IMR-90 (cell line): ENCODE results near the gene MYO3B.

Experiments
- BHLHE40 ChIP-seq: fragments of 150-350 bp; IDR thresholded peaks from 2 replicates; pipeline ENCODE4 v1.6.1; 2016; ENCODE audit warnings: mild to moderate bottlenecking, low read depth, low read length
- CHD1 ChIP-seq: IDR thresholded peaks from 2 replicates; pipeline ENCODE4 v1.6.1; 2012; ENCODE audit warnings: low read depth, low read length, improper control_type of control experiment
- FOS ChIP-seq: fragments of 150-350 bp; IDR thresholded peaks from 2 replicates; pipeline ENCODE4 v1.6.1; 2016; ENCODE audit warnings: low read depth, low read length
- MAFK ChIP-seq: IDR thresholded peaks from 2 replicates; pipeline ENCODE4 v1.6.1; 2012; ENCODE audit warnings: low read depth, low read length, improper control_type of control experiment
- MAZ ChIP-seq: IDR thresholded peaks from 2 replicates; pipeline ENCODE4 v1.6.1; 2012; ENCODE audit warnings: low read depth, mild to moderate bottlenecking, low read length, improper control_type of control experiment, moderate library complexity, borderline replicate concordance
- MXI1 ChIP-seq: IDR thresholded peaks from 2 replicates; pipeline ENCODE4 v1.6.1; 2012; ENCODE audit warnings: low read depth, mild to moderate bottlenecking, low read length, moderate library complexity, borderline replicate concordance
- NFE2L2 ChIP-seq: fragments of 150-350 bp; IDR thresholded peaks from 2 replicates; pipeline ENCODE4 v1.6.1; 2016; ENCODE audit warnings: low read depth, mild to moderate bottlenecking, low read length
- POLR2A ChIP-seq: IDR thresholded peaks from 2 replicates; pipeline ENCODE4 v1.6.1; 2012; ENCODE audit warnings: mild to moderate bottlenecking, low read depth, low read length
- RAD21 ChIP-seq: IDR thresholded peaks from 2 replicates; pipeline ENCODE4 v1.6.1; 2012; ENCODE audit warnings: low read length, improper control_type of control experiment
- RCOR1 ChIP-seq: IDR thresholded peaks from 2 replicates; pipeline ENCODE4 v1.6.1; 2012; ENCODE audit warnings: mild to moderate bottlenecking, low read length, improper control_type of control experiment; ENCODE audit not compliant: insufficient replicate concordance
- RFX5 ChIP-seq: IDR thresholded peaks from 2 replicates; pipeline ENCODE4 v1.8.0; 2012; ENCODE audit warnings: low read depth, mild to moderate bottlenecking, low read length, moderate library complexity
- SMC3 ChIP-seq: fragments of 150-350 bp; IDR thresholded peaks from 2 replicates; pipeline ENCODE4 v1.6.1; 2016; ENCODE audit warnings: low read depth, mild to moderate bottlenecking, antibody characterized with exemption, low read length, moderate library complexity
- USF2 ChIP-seq: fragments of 150-350 bp; IDR thresholded peaks from 2 replicates; pipeline ENCODE4 v1.6.1; 2017; ENCODE audit warnings: mild to moderate bottlenecking, antibody characterized with exemption, low read length, low read depth
- TF ChIP-seq, protein P1 (sequence below): conservative IDR thresholded peaks from 2 replicates; pipeline ENCODE4 v1.5.1; 2012; ENCODE audit warnings: mild to moderate bottlenecking, low read depth, low read length, improper control_type of control experiment

DNA sequence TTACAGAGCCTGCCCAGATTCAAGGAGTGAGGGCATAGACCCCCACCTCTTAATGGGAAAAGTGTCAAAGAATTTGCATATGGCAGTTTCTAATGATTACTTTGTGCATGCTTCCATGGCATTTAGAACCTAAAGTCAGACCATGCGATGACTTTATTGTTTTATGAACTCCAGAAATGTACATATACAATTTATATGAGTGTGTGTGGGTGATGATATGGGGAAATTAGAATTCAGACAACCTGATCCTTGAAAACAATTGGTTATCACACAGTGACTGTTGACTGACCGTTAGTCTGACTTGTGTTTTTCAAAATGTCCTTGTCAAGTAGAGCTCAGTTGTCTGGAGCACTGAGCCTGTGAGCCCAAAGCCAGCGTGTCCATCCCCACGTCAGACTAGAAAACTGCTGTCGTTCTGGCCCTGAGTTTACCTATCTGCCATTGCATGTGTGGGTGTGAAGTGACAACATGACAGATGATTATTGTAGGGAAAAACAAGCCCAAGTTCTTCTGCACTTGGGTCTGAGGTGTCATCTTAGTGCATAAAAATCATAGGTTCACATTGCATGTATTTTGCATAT, 128.4 kb downstream of the MYO3B start:
- TF ChIP-seq, protein P1, sequence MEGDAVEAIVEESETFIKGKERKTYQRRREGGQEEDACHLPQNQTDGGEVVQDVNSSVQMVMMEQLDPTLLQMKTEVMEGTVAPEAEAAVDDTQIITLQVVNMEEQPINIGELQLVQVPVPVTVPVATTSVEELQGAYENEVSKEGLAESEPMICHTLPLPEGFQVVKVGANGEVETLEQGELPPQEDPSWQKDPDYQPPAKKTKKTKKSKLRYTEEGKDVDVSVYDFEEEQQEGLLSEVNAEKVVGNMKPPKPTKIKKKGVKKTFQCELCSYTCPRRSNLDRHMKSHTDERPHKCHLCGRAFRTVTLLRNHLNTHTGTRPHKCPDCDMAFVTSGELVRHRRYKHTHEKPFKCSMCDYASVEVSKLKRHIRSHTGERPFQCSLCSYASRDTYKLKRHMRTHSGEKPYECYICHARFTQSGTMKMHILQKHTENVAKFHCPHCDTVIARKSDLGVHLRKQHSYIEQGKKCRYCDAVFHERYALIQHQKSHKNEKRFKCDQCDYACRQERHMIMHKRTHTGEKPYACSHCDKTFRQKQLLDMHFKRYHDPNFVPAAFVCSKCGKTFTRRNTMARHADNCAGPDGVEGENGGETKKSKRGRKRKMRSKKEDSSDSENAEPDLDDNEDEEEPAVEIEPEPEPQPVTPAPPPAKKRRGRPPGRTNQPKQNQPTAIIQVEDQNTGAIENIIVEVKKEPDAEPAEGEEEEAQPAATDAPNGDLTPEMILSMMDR: no peak
- TF ChIP-seq RFX5 (no peak), FOS (no peak), MAFK (no peak), RAD21 (no peak), USF2 (no peak), POLR2A (no peak), CHD1 (no peak), NFE2L2 (no peak), SMC3 (no peak), MAZ (no peak), RCOR1 (no peak), MXI1 (no peak), BHLHE40 (no peak)
